MCF 10A (cell line): ENCODE measurements around the gene NOP14. TPM values are rescaled to one million over a fixed set of nuclear protein-coding genes. Genes with fewer than 3 reads are reported as not detected.
"Not testable (repeated sequence)": the region's sequence is repeated elsewhere in the genome, so short reads cannot be mapped to it uniquely, and the experiment has no call there.

ENCODE experiments used
- BruUV-seq: library from RNA; stranded (reverse); fragments of 400-500 nt; replicated peaks from 2 replicates; lab custom pipeline; 2021; lab: Mats Ljungman, UMichigan
- CTCF ChIA-PET: fragments of 300-600 bp; sonication (Branson Sonifier 250); formaldehyde crosslinking; extraction: SDS; loops from one replicate; lab custom pipeline; 2021; ENCODE audit warnings: antibody characterized with exemption, inconsistent platforms; lab: Yijun Ruan, JAX
- POLR2A ChIA-PET: fragments of 300-600, 350-650 bp; sonication (Branson Sonifier 250); formaldehyde crosslinking; extraction: SDS; loops from one replicate; lab custom pipeline; 2020; ENCODE audit warnings: antibody characterized with exemption, inconsistent platforms; lab: Yijun Ruan, JAX
- DNase-seq: peaks from one replicate; pipeline ENCODE4 v3.0.0-alpha.2; 2018; ENCODE audit not compliant: unreplicated experiment
- H3K27ac Mint-ChIP-seq: one replicate; pipeline ENCODE4 v1.8.0; 2022; ENCODE audit warnings: mild to moderate bottlenecking, low read depth, mixed read lengths; ENCODE audit not compliant: unreplicated experiment
- H3K27me3 Mint-ChIP-seq: one replicate; pipeline ENCODE4 v1.8.0; 2022; ENCODE audit warnings: mixed read lengths; ENCODE audit not compliant: insufficient read depth, unreplicated experiment
- H3K36me3 Mint-ChIP-seq: one replicate; pipeline ENCODE4 v1.8.0; 2022; ENCODE audit warnings: mild to moderate bottlenecking, moderate library complexity, mixed read lengths; ENCODE audit not compliant: insufficient read depth, unreplicated experiment
- H3K4me1 Mint-ChIP-seq: one replicate; pipeline ENCODE4 v1.8.0; 2022; ENCODE audit warnings: mixed read lengths; ENCODE audit not compliant: insufficient read depth, unreplicated experiment
- H3K4me3 Mint-ChIP-seq: one replicate; pipeline ENCODE4 v1.8.0; 2022; ENCODE audit warnings: mild to moderate bottlenecking, moderate library complexity, mixed read lengths; ENCODE audit not compliant: unreplicated experiment
- H3K9me3 Mint-ChIP-seq: one replicate; pipeline ENCODE4 v1.8.0; 2022; ENCODE audit warnings: mixed read lengths; ENCODE audit not compliant: unreplicated experiment
- CTCF ChIP-seq: fragments of 200-600 bp; IDR thresholded peaks from one replicate; pipeline ENCODE4 v1.8.0; 2022; ENCODE audit warnings: antibody characterized with exemption, mild to moderate bottlenecking; ENCODE audit not compliant: unreplicated experiment
- intact Hi-C: fragments of 100-400 bp; cut with micrococcal nuclease; formaldehyde crosslinking; loops from 2 replicates; pipeline ENCODE4 v1.14.1; 2022
- total RNA-seq: library from RNA; stranded (reverse); gene quantifications from 2 replicates; pipeline ENCODE4 v1.2.3, GENCODE V29; 2022

The NOP14 gene
- total RNA-seq, 1 experiment from 2014 or later, result 65.6 TPM

GRCh38 chr4:2947926-2948325, 15.3 kb downstream of the NOP14 start:
- Mint-ChIP-seq H3K36me3 (peaks cover 95% of the 10 kb centered on the region), H3K27ac (no peak overlapping the region), H3K27me3 (no peaks in the 10 kb centered on the region), H3K9me3 (no peaks in the 10 kb centered on the region), H3K4me1 (peaks cover 10% of the 10 kb centered on the region), H3K4me3 (no peak overlapping the region)
- POLR2A ChIA-PET, result interaction anchor here (3.2 to 5.2 kb wide), 2 partner anchors 11 to 15 kb away, joined by 36 to 43 read pairs; partner anchors contain the start of genes GRK4 and NOP14
- DNase-seq, result no peak
- TF ChIP-seq CTCF, result no peak
- intact Hi-C loops, result no loop called here
- CTCF ChIA-PET, result interaction anchor here (0.7 to 4.2 kb wide), 5 partner anchors 11 to 200 kb away, joined by 3 to 30 read pairs (median 4); no protein-coding TSS in a partner anchor
- BruUV-seq, result no TSS peak

- no peak for DNase-seq
- H3K27ac Mint-ChIP-seq, result no peak overlapping the region
- no peak overlapping the region for H3K4me3 Mint-ChIP-seq
- intact Hi-C loops, result no loop called here
- no peaks in the 10 kb centered on the region for H3K27me3 Mint-ChIP-seq
- peaks cover 95% of the 10 kb centered on the region for H3K36me3 Mint-ChIP-seq
- POLR2A ChIA-PET, result interaction anchor here (3.2 to 5.2 kb wide), 2 partner anchors 10 to 16 kb away, joined by 36 to 43 read pairs; partner anchors contain the start of genes GRK4 and NOP14
- CTCF ChIA-PET, result interaction anchor here (0.6 to 4.2 kb wide), 4 partner anchors 10 to 183 kb away, joined by 3 to 30 read pairs (median 3); partner anchors contain the start of gene GRK4
- no TSS peak for BruUV-seq
- H3K4me1 Mint-ChIP-seq, result peaks cover 10% of the 10 kb centered on the region
- no peaks in the 10 kb centered on the region for H3K9me3 Mint-ChIP-seq
- TF ChIP-seq CTCF, result no peak
These were observed 16.2 kb downstream of the NOP14 start for GRCh38 chr4:2946812-2947600.

GRCh38 chr4:2945619-2946604, 17.3 kb downstream of the NOP14 start:
- peaks cover 95% of the 10 kb centered on the region for H3K36me3 Mint-ChIP-seq

More at GRCh38 chr4:2945619-2946604, 17.3 kb downstream of the NOP14 start:
- ChIA-PET CTCF (interaction anchor here (0.7 to 4.2 kb wide), 5 partner anchors 9 to 92 kb away, joined by 3 to 30 read pairs (median 5); no protein-coding TSS in a partner anchor), POLR2A (interaction anchor here (1.3 to 5.2 kb wide), 4 partner anchors 9 to 17 kb away, joined by 6 to 43 read pairs (median 24); partner anchors contain the start of genes GRK4 and NOP14)
- H3K4me1 Mint-ChIP-seq, intact Hi-C loops, H3K27me3 Mint-ChIP-seq, H3K9me3 Mint-ChIP-seq, H3K4me3 Mint-ChIP-seq, BruUV-seq, H3K27ac Mint-ChIP-seq, DNase-seq: not testable (repeated sequence)
